ENCODE data around the gene CYP27B1.
A peak's percentile ranks its signal among the peaks of the same experiment; 100 is the strongest.
"Not testable (repeated sequence)": the region's sequence is repeated elsewhere in the genome, so short reads cannot be mapped to it uniquely, and the experiment has no call there.

The CYP27B1 gene

GRCh38 chr12:57780284-57780897 is 13.5 kb upstream of the CYP27B1 start:
- no peak for DNase-seq (ENCODE audit: low read depth)
- H3K4me3 ChIP-seq (ENCODE audit: low read depth, low read length), result no peak overlapping the region
- no peak for TF ChIP-seq CTCF (IDR thresholded peaks at IDR 0.05; ENCODE audit: insufficient read depth, low read depth, low read length, missing control alignments)

DNA sequence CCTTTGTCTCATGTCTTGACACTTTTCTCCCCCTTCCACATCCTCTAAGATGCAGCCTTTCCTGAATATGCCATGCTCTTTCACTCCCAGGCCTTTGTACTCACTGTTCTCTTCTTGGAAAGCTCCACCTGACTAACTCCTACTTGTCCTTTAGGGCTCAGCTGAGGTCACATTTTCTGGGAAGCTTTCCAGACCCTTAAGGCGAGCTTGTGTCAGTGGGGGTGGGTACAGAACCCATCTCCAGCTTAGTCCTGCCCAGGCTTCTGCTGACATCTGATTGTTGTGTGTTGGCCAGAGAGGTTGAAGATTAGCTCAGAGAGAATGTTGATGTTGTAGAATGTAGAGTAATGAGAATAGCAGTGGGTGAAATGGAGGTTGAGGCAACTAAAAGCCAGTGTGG is 12.9 kb upstream of the CYP27B1 start:
- no peak overlapping the region for H3K4me3 ChIP-seq (ENCODE audit: low read depth, low read length)
- DNase-seq (ENCODE audit: low read depth), result no peak
- TF ChIP-seq CTCF (IDR thresholded peaks at IDR 0.05; ENCODE audit: insufficient read depth, low read depth, low read length, missing control alignments), result no peak

GRCh38 chr12:57777911-57778310 is 11.0 kb upstream of the CYP27B1 start:
- TF ChIP-seq CTCF (IDR thresholded peaks at IDR 0.05; ENCODE audit: insufficient read depth, low read depth, low read length, missing control alignments), result no peak
- DNase-seq (ENCODE audit: low read depth), result no peak
- no peak overlapping the region for H3K4me3 ChIP-seq (ENCODE audit: low read depth, low read length)

DNA sequence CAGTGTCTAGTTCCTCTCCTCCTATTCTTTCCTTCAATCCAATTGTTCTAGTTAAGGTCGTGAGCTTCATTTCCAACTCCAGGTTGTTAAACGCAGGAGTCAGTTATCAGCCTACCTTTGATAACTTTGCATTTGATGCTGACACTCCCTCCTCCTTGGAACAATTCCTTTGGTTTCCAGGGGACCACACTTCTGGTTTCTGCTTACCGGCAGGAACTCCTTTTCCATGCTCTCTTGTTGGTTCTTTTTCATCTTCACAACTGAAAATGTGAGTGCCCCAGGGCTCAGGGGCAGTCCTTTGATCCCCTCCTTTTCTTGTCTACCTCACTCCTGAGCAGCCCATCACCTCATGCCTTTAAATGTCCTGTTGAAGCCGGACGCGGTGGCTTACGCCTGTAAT is 10.5 kb upstream of the CYP27B1 start:
- DNase-seq (ENCODE audit: low read depth), result no peak
- H3K4me3 ChIP-seq (ENCODE audit: low read depth, low read length), result no peak overlapping the region
- TF ChIP-seq CTCF (IDR thresholded peaks at IDR 0.05; ENCODE audit: insufficient read depth, low read depth, low read length, missing control alignments), result no peak

DNA sequence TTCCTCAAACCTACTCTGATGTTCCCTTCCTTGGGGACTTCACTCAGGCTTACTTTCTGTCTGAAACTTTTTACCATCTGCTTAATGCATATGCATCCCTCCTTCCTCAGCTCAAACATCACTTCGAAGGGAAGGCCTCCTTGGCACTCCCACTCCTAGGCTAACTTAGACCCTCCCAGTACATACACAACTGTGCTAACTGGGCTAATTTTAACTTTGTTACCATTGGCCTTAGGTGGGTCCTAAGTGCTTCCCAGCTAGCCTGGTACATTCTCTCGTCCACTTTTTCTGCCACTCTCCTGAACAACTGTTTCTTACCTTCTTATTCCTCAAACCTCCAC is 9.3 kb upstream of the CYP27B1 start:
- no peak for TF ChIP-seq CTCF (IDR thresholded peaks at IDR 0.05; ENCODE audit: insufficient read depth, low read depth, low read length, missing control alignments)
- no peak overlapping the region for H3K4me3 ChIP-seq (ENCODE audit: low read depth, low read length)
- no peak for DNase-seq (ENCODE audit: low read depth)

GRCh38 chr12:57775563-57776246 is 8.8 kb upstream of the CYP27B1 start:
- H3K4me3 ChIP-seq (ENCODE audit: low read depth, low read length), result no peak overlapping the region
- peak; percentile 21 for TF ChIP-seq CTCF (IDR thresholded peaks at IDR 0.05; ENCODE audit: insufficient read depth, low read depth, low read length, missing control alignments)
- DNase-seq (ENCODE audit: low read depth), result no peak

DNA sequence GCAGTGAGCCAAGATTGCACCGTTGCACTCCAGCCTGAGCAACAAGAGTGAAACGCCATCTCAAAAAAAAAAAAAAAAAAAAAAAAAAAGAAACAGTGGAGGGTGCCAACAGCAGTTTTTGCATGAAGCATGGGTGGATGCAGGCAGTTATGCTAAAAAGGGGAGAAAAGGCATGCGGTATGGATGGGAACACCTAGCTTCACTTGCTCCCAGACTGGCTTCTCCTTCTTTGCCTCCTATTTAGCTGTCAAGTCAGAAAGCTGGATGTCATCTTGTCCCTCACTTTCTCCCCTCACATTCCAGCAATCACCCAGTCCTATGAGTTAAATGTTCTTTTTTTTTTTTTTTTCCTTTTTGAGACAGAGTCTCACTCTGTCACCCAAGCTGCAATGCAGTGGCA is 8.2 kb upstream of the CYP27B1 start:
- H3K4me3 ChIP-seq (ENCODE audit: low read depth, low read length), result no peak overlapping the region
- no peak for TF ChIP-seq CTCF (IDR thresholded peaks at IDR 0.05; ENCODE audit: insufficient read depth, low read depth, low read length, missing control alignments)
- DNase-seq (ENCODE audit: low read depth), result no peak

- not testable (repeated sequence) for DNase-seq (ENCODE audit: low read depth); H3K4me3 ChIP-seq (ENCODE audit: low read depth, low read length)
Measured at GRCh38 chr12:57774634-57775033, 7.8 kb upstream of the CYP27B1 start.

Data from GM12865 (cell line).